Measurements from ENCODE around the gene APEX2.

APEX2 gene

GRCh38 chrX:55007656-55008055 lies 7.5 kb downstream of the APEX2 start:
- ATAC-seq, result no peak; the same call in 1 of the 3 replicates
- TF ChIP-seq ZFP30 (CRISPR knock-in tag; IDR thresholded peaks at IDR 0.05) (no peak), ARNTL (CRISPR knock-in tag; IDR thresholded peaks at IDR 0.05; ENCODE audit: borderline replicate concordance, low read depth) (no peak), TSHZ2 (CRISPR knock-in tag; IDR thresholded peaks at IDR 0.05) (no peak), ESRRG (CRISPR knock-in tag; IDR thresholded peaks at IDR 0.05) (no peak), TOX (CRISPR knock-in tag; IDR thresholded peaks at IDR 0.05; ENCODE audit: borderline replicate concordance) (no peak), ZFP3 (CRISPR knock-in tag; IDR thresholded peaks at IDR 0.05) (no peak), ZC3H10 (CRISPR knock-in tag; IDR thresholded peaks at IDR 0.05) (no peak), POU6F1 (CRISPR knock-in tag; IDR thresholded peaks at IDR 0.05; ENCODE audit: borderline replicate concordance, low read depth) (no peak)

- ATAC-seq, result peak; percentile 46
- TF ChIP-seq PPARA (CRISPR knock-in tag; IDR thresholded peaks at IDR 0.05; ENCODE audit: borderline replicate concordance), result no peak
- no peak for TF ChIP-seq BACH2 (CRISPR knock-in tag; IDR thresholded peaks at IDR 0.05; ENCODE audit: borderline replicate concordance)
- no peak for TF ChIP-seq ARNTL (CRISPR knock-in tag; IDR thresholded peaks at IDR 0.05; ENCODE audit: borderline replicate concordance, low read depth)
- TF ChIP-seq SNAI2 (CRISPR knock-in tag; IDR thresholded peaks at IDR 0.05), result no peak
- no peak for TF ChIP-seq ZFP3 (CRISPR knock-in tag; IDR thresholded peaks at IDR 0.05)
- no peak for TF ChIP-seq PATZ1 (CRISPR knock-in tag; IDR thresholded peaks at IDR 0.05; ENCODE audit: borderline replicate concordance)
- TF ChIP-seq CREB5 (CRISPR knock-in tag; IDR thresholded peaks at IDR 0.05; ENCODE audit: low read depth), result no peak
Measured at GRCh38 chrX:55008571-55009358, 8.6 kb downstream of the APEX2 start.

- peak; percentile 59 for ATAC-seq
- no peak for TF ChIP-seq SNAI2 (CRISPR knock-in tag; IDR thresholded peaks at IDR 0.05)
- no peak for TF ChIP-seq RARB (CRISPR knock-in tag; IDR thresholded peaks at IDR 0.05)
- TF ChIP-seq TCF4 (CRISPR knock-in tag; IDR thresholded peaks at IDR 0.05; ENCODE audit: borderline replicate concordance), result no peak
- no peak for TF ChIP-seq BACH2 (CRISPR knock-in tag; IDR thresholded peaks at IDR 0.05; ENCODE audit: borderline replicate concordance)
- TF ChIP-seq OSR1 (CRISPR knock-in tag; IDR thresholded peaks at IDR 0.05), result no peak
- TF ChIP-seq CSRNP3 (CRISPR knock-in tag; IDR thresholded peaks at IDR 0.05), result no peak
Measured at GRCh38 chrX:55011294-55011693, 11.1 kb downstream of the APEX2 start.

- no peak for ATAC-seq
- TF ChIP-seq POU6F1 (CRISPR knock-in tag; IDR thresholded peaks at IDR 0.05; ENCODE audit: borderline replicate concordance, low read depth), result no peak
- no peak for TF ChIP-seq ISL1 (CRISPR knock-in tag; IDR thresholded peaks at IDR 0.05)
- TF ChIP-seq OSR1 (CRISPR knock-in tag; IDR thresholded peaks at IDR 0.05), result no peak
- TF ChIP-seq TSHZ2 (CRISPR knock-in tag; IDR thresholded peaks at IDR 0.05), result no peak
- no peak for TF ChIP-seq ESRRG (CRISPR knock-in tag; IDR thresholded peaks at IDR 0.05)
Measured at GRCh38 chrX:55014897-55015299, 14.7 kb downstream of the APEX2 start.

Measured in SK-N-SH treated with all-trans-retinoic acid at 6 μM for 48 hours (cell line).